Endodermal cell (in vitro differentiated cells): ENCODE data around the gene PTPRN2. TPM values are rescaled to one million over a fixed set of nuclear protein-coding genes. Genes with fewer than 3 reads are reported as not detected.

Experiments used
- DNase-seq: peaks from one replicate; pipeline ENCODE4 v3.0.0-alpha.2; 2017
- H3K27ac ChIP-seq: 2 replicates; pipeline ENCODE4 v1.5.1; 2013; ENCODE audit warnings: mild to moderate bottlenecking, low read depth, low read length, moderate library complexity
- H3K27me3 ChIP-seq: 2 replicates; pipeline ENCODE4 v1.6.1; 2013; ENCODE audit warnings: mild to moderate bottlenecking, low read length, moderate library complexity; ENCODE audit not compliant: insufficient read depth, control insufficient read depth, poor library complexity, severe bottlenecking
- H3K36me3 ChIP-seq: 2 replicates; pipeline ENCODE4 v1.7.0; 2013; ENCODE audit warnings: mild to moderate bottlenecking, low read length, moderate library complexity; ENCODE audit not compliant: control insufficient read depth, insufficient read depth
- H3K4me1 ChIP-seq: one replicate; pipeline ENCODE4 v1.7.0; 2013; ENCODE audit warnings: low read length; ENCODE audit not compliant: control insufficient read depth, insufficient read depth
- H3K4me3 ChIP-seq: 2 replicates; pipeline ENCODE4 v1.5.1; 2013; ENCODE audit warnings: mild to moderate bottlenecking, low read length, moderate library complexity
- H3K9ac ChIP-seq: 2 replicates; pipeline ENCODE4 v1.6.1; 2013; ENCODE audit warnings: mild to moderate bottlenecking, low read length, moderate library complexity; ENCODE audit not compliant: poor library complexity, severe bottlenecking; ENCODE audit errors: extremely low read depth
- H3K9me3 ChIP-seq: 2 replicates; pipeline ENCODE4 v1.6.1; 2013; ENCODE audit warnings: mild to moderate bottlenecking, low read length, moderate library complexity; ENCODE audit not compliant: control insufficient read depth
- H3K27ac Mint-ChIP-seq: 2 replicates; pipeline ENCODE4 v1.8.0; 2020; ENCODE audit warnings: mixed read lengths
- H3K27me3 Mint-ChIP-seq: 2 replicates; pipeline ENCODE4 v1.8.0; 2021; ENCODE audit warnings: mild to moderate bottlenecking, mixed read lengths; ENCODE audit not compliant: insufficient read depth
- H3K36me3 Mint-ChIP-seq: 2 replicates; pipeline ENCODE4 v1.8.0; 2020; ENCODE audit warnings: low read depth, mixed read lengths
- H3K4me1 Mint-ChIP-seq: 2 replicates; pipeline ENCODE4 v1.8.0; 2020; ENCODE audit warnings: mixed read lengths
- H3K4me3 Mint-ChIP-seq: 2 replicates; pipeline ENCODE4 v1.8.0; 2020; ENCODE audit warnings: mild to moderate bottlenecking, moderate library complexity, mixed read lengths
- H3K9me3 Mint-ChIP-seq: 2 replicates; pipeline ENCODE4 v1.8.0; 2020; ENCODE audit warnings: mild to moderate bottlenecking, mixed read lengths
- CTCF ChIP-seq: fragments of 200-600 bp; sonication (generic); conservative IDR thresholded peaks from 2 replicates; pipeline ENCODE4 v1.5.0; 2021; ENCODE audit warnings: antibody characterized with exemption, mild to moderate bottlenecking
- WGBS, 2 experiments: methylation state at CpG; one replicate each; pipeline versions ENCODE4 v1.1.5 to v1.1.7; 2013; ENCODE audit warnings: missing lambda C conversion rate in 2 of 2, mixed read lengths in 1 of 2; ENCODE audit not compliant: insufficient coverage in 1 of 2, insufficient read length in 1 of 2; 5-methylcytosine and 5-hydroxymethylcytosine counted together
- total RNA-seq, 2 donors: library from RNA; stranded (reverse); fragmentation: NEBNext Ultra II Directional in 1 of 2; extraction: Animal tissue kit (Norgen Biotek cat#: 25700) in 1 of 2; gene quantifications; 2 replicates in 1 of 2; 3 replicates in 1 of 2; pipeline ENCODE4 v1.2.1, GENCODE V29; 2021

Gene PTPRN2
- total RNA-seq, 2 donors from 2014 or later = 0.69 to 1.2 TPM

- no peaks in the 10 kb centered on the region for H3K27me3 ChIP-seq
- no peak for DNase-seq
- H3K4me3 Mint-ChIP-seq = no peak overlapping the region
- peaks cover 7% of the 10 kb centered on the region for H3K4me1 Mint-ChIP-seq
- no peak overlapping the region for H3K4me3 ChIP-seq
- H3K27me3 Mint-ChIP-seq = peaks cover 3% of the 10 kb centered on the region
- H3K9me3 ChIP-seq = peaks cover 83% of the 10 kb centered on the region
- H3K9me3 Mint-ChIP-seq = no peaks in the 10 kb centered on the region
- H3K36me3 ChIP-seq = no peaks in the 10 kb centered on the region
- H3K9ac ChIP-seq = no peak overlapping the region
- no peak for TF ChIP-seq CTCF
- H3K27ac Mint-ChIP-seq = no peak overlapping the region
- 81 to 83% methylated on average over 9 to 14 of the region's 14 CpGs for WGBS, 2 experiments
- H3K27ac ChIP-seq = no peak overlapping the region
- H3K4me1 ChIP-seq = no peaks in the 10 kb centered on the region
- no peaks in the 10 kb centered on the region for H3K36me3 Mint-ChIP-seq
These were observed 155.7 kb downstream of the PTPRN2 start for GRCh38 chr7:158431941-158432347.

DNA sequence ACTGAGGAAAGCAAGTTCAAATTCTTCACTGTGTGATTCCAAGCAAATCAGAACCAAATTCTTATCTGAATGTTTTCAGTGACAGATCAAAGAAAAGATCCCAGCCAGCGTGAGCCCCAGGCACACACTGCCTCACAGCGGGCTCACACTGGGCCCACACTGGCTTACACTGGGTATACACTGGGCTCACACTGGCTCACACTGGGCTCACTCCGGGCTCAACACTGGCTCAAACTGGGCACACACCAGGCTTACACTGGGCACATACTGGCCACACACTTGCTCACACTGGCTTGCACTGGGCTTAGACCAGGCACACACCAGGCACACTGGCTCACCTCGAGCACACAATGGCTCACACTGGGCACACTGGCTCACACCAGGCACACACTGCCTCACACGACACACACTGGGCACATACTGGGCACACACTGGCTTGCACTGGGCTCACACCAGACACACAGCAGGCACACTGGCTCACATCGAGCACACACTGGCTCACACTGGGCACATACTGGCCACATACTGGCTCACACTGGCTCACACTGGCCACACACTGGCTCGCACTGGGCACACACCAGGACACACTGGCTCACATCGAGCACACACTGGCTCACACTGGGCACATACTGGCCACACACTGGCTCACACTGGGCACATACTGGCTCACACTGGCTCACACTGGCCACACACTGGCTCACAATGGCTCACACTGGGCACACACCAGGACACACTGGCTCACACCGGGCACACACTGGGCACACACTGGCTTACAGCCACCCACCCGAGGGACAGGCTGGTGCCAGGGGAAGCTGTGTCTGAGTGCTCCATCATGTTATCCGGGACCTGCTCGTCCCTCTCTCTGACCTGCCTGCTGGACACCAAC, 156.3 kb downstream of the PTPRN2 start:
- Mint-ChIP-seq H3K4me1 (peaks cover 7% of the 10 kb centered on the region), H3K9me3 (no peaks in the 10 kb centered on the region), H3K27me3 (peaks cover 3% of the 10 kb centered on the region), H3K27ac (no peak overlapping the region), H3K36me3 (no peaks in the 10 kb centered on the region), H3K4me3 (no peak overlapping the region)
- Histone ChIP-seq H3K4me3 (no peak overlapping the region), H3K9me3 (peaks cover 77% of the 10 kb centered on the region), H3K9ac (no peak overlapping the region), H3K36me3 (no peaks in the 10 kb centered on the region), H3K27me3 (no peaks in the 10 kb centered on the region), H3K27ac (no peak overlapping the region), H3K4me1 (no peaks in the 10 kb centered on the region)
- no peak for TF ChIP-seq CTCF
- WGBS, 2 experiments = 77 to 78% methylated on average over 10 to 12 of the region's 12 CpGs
- DNase-seq = peak; percentile 44

DNA sequence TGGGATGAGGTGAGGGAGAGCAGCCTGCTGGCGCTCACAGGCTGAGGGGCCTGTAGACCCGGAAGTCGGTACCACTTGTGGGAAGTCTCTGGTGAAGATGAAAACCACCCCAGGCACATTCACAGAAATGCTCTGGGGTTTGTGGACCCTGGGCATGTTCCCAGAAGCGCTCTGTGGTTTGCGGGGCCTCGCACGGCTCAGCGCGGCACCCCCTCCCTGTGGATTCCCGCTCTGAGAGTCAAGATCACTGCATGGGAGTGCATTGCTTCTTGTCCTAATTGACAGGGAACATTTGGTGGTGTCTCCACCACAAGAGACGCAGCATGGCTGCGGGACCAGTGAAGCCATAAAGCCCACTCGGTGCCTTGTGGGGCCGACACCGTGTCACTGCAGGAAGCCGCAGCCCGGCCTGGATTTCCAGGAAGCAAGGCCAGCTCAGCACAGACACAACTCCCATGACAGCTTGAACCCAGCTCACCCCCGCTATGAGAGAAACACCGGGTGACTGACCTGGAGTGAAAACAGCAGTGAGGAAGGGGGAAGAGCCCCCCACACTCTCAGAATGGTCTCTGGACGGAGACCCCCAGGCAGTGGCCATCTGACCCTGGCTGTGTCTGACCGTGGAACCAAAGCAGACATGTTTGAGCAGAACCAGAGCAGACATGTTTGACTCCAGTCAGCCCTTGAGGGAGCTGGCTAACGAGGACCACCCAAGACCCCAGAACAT, 157.2 kb downstream of the PTPRN2 start:
- H3K27ac Mint-ChIP-seq = no peak overlapping the region
- no peaks in the 10 kb centered on the region for H3K36me3 Mint-ChIP-seq
- H3K9me3 Mint-ChIP-seq = no peaks in the 10 kb centered on the region
- Histone ChIP-seq H3K27me3 (no peaks in the 10 kb centered on the region), H3K9ac (no peak overlapping the region), H3K36me3 (no peaks in the 10 kb centered on the region), H3K9me3 (peaks cover 69% of the 10 kb centered on the region), H3K4me1 (no peaks in the 10 kb centered on the region), H3K27ac (no peak overlapping the region), H3K4me3 (no peak overlapping the region)
- no peak overlapping the region for H3K4me3 Mint-ChIP-seq
- peaks cover 7% of the 10 kb centered on the region for H3K4me1 Mint-ChIP-seq
- peak; percentile 30 for DNase-seq
- 85% methylated on average over 14 to 22 of the region's 22 CpGs for WGBS, 2 experiments
- H3K27me3 Mint-ChIP-seq = no peaks in the 10 kb centered on the region
- TF ChIP-seq CTCF = no peak
